SU-DHL-6 (cell line): Measurements from ENCODE around the gene ZFP36L1.

ENCODE experiments used
- CTCF ChIP-seq: fragments of 200-600 bp; sonication (generic); IDR thresholded peaks from one replicate; pipeline ENCODE4 v1.5.1; 2017; ENCODE audit warnings: antibody characterized with exemption, mild to moderate bottlenecking, low read length, moderate library complexity; ENCODE audit not compliant: insufficient read depth, poor library complexity, severe bottlenecking
- EZH2phosphoT487 ChIP-seq: fragments of 200-600 bp; sonication (generic), shearing (Covaris generic); conservative IDR thresholded peaks from 2 replicates; pipeline ENCODE4 v1.6.1; 2018; ENCODE audit warnings: mild to moderate bottlenecking, antibody characterized with exemption, low read length, moderate library complexity, mixed read lengths

- TF ChIP-seq CTCF: no peak
- TF ChIP-seq EZH2phosphoT487: no peak
These were observed 43.2 kb upstream of the ZFP36L1 start for GRCh38 chr14:68836082-68836481.
